T-helper 17 cell (primary cell): ENCODE data around the gene CDH2. TPM values are rescaled to one million over a fixed set of nuclear protein-coding genes. Genes with fewer than 3 reads are reported as not detected.

Experiments
- ATAC-seq: fragments of 150-1000 bp; cut with Tn5 transposase; 2 replicates; pipeline ENCODE4 v1.10.0; 2021; ENCODE audit warnings: mild to moderate bottlenecking, moderate library complexity
- DNase-seq, 3 donors: peaks; one replicate each; pipeline versions ENCODE4 v3.0.0 to v3.0.0-alpha.2; 2020 to 2021
- H3K9me3 ChIP-seq: one replicate; pipeline ENCODE4 v1.7.0; 2013; ENCODE audit warnings: low read length, mild to moderate bottlenecking; ENCODE audit not compliant: control insufficient read depth, poor library complexity, severe bottlenecking
- H3K27ac Mint-ChIP-seq: one replicate; pipeline ENCODE4 v1.8.0; 2022; ENCODE audit warnings: mild to moderate bottlenecking, moderate library complexity, mixed read lengths
- H3K27me3 Mint-ChIP-seq: one replicate; pipeline ENCODE4 v1.8.0; 2022; ENCODE audit warnings: mixed read lengths
- H3K36me3 Mint-ChIP-seq: one replicate; pipeline ENCODE4 v1.8.0; 2022; ENCODE audit warnings: low read depth, mixed read lengths
- H3K4me1 Mint-ChIP-seq: one replicate; pipeline ENCODE4 v1.8.0; 2022; ENCODE audit warnings: mild to moderate bottlenecking, mixed read lengths
- H3K4me3 Mint-ChIP-seq: one replicate; pipeline ENCODE4 v1.8.0; 2022; ENCODE audit warnings: mild to moderate bottlenecking, moderate library complexity, mixed read lengths
- total RNA-seq, 4 donors: library from RNA in 2 of 4; stranded (reverse) in 2 of 4; gene quantifications; one replicate each; pipeline ENCODE4 v1.2.3 and lab custom pipeline; 2022 to 2026

CDH2 gene
- total RNA-seq, 2 donors from 2014 or later = 0.37 to 0.55 TPM

DNA sequence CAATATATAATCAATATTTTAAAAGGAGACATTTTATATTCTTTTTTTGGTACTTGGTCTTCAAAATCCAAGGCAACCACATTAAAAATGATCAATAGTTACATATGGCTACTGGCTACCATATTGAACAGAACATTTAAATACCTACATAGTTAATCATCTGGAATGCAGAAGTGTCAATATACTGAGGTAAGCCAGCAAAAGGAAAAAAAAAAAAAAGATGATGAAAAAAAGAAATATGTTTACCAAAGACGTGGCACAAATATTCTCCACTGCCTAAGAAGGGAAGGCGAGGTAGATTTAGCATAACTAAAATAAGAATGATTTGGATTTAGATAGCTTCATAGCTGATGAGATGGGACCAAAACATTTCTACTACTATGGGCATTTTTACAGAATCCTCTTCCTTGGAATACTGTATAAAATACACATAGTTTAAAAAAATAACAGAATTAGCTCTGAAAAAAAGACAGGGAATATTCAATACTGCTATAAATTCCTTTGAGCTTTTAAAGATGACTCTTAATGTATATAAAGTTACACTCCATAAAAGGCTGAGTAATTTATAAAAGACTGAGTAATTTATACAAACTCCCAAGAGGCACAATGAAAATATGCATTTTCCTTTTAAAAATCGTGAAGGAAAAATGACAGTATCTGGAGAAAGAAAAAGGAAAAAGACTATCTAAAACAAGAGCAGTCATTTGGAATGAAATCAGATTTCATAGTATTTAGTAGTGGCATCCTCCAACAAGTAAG is 63.5 kb downstream of the CDH2 start:
- DNase-seq (no peak), ATAC-seq (no peak)
- H3K27ac Mint-ChIP-seq = no peak overlapping the region
- no peak overlapping the region for H3K4me3 Mint-ChIP-seq
- no peaks in the 10 kb centered on the region for H3K36me3 Mint-ChIP-seq
- no peaks in the 10 kb centered on the region for H3K4me1 Mint-ChIP-seq
- no peaks in the 10 kb centered on the region for H3K9me3 ChIP-seq
- no peaks in the 10 kb centered on the region for H3K27me3 Mint-ChIP-seq

DNA sequence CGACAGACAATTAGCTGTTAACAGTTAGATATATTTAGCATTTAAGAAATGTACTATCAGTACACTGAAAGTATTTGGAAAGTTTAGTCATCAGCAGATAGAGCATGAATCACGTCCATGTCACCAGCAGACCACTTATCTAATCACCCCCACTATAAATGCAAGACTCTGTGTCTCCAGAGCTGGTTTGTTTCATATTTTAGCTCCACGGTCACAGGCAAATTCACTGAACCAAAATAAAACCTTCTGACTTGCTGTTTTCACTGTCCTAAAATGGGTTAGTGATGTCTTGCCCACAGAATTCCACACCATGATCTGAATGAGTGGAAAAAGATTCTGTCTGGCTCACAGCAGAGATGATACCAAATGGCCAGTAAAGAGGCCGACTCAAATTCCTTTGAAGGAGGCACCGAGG is 64.9 kb downstream of the CDH2 start:
- DNase-seq (no peak), ATAC-seq (no peak)
- no peak overlapping the region for H3K4me3 Mint-ChIP-seq
- no peaks in the 10 kb centered on the region for H3K36me3 Mint-ChIP-seq
- no peaks in the 10 kb centered on the region for H3K9me3 ChIP-seq
- H3K27ac Mint-ChIP-seq = no peak overlapping the region
- no peaks in the 10 kb centered on the region for H3K4me1 Mint-ChIP-seq
- H3K27me3 Mint-ChIP-seq = no peaks in the 10 kb centered on the region

DNA sequence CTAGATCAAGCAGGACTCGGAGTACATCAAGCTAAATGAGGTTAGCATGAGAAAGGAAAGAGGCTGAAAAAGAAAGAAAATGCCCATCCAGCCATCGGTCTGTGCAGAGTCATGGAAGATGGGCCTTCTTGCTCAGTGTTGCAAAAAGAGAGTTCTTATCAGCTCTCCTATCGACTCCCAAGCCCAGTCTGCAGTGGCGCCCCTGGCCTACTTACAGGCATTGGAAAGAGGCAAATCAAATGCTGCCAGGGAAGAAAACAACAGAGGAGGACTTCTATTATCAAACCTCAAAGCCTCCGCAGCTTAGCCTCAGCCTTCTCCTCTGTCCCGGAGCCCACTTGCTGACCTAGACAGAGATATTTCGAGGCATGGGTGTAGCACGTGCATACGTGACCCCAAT is 66.0 kb downstream of the CDH2 start:
- H3K27me3 Mint-ChIP-seq = no peaks in the 10 kb centered on the region
- no peak for DNase-seq
- ATAC-seq = no peak
- no peaks in the 10 kb centered on the region for H3K36me3 Mint-ChIP-seq
- H3K4me3 Mint-ChIP-seq = no peak overlapping the region
- H3K4me1 Mint-ChIP-seq = no peaks in the 10 kb centered on the region
- no peak overlapping the region for H3K27ac Mint-ChIP-seq
- no peaks in the 10 kb centered on the region for H3K9me3 ChIP-seq

DNA sequence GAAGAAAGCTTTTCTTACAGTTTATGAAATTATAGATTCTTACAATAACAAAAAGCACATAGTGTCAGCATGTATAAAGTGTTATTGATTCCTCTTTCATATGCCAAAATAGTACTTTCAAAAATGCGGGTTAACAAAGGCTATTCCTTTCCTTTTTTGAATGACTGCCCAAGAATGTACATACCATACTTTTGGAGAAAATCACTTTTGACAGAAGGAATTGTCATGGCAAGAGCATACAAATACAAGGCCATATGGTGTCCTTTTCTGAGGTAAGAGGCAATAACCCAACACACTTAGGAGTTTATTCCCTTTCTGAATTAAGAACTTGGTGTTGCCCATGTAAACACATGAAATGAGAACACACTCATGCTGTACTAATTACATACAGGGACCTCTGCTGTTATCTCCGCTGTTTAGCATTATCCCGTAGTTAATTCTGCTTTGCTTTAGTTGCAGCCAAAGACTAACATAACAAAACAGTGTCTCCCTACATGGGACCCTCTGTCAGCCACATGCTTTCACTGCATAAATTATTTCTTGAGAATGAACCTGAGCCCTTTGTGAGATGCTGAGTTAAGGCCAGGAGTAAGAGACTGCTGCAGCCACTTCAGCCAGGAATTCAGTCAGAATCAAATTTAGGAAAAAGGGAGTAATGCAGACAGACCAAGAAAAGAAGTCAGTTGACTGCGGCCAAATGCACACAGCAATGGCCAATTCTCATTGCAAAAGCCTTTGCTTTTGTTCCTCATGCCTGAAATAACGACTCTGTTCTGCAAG is 67.0 kb downstream of the CDH2 start:
- Mint-ChIP-seq H3K27me3 (no peaks in the 10 kb centered on the region), H3K4me1 (no peaks in the 10 kb centered on the region), H3K4me3 (no peak overlapping the region), H3K27ac (no peak overlapping the region), H3K36me3 (no peaks in the 10 kb centered on the region)
- DNase-seq (no peak), ATAC-seq (no peak)
- no peaks in the 10 kb centered on the region for H3K9me3 ChIP-seq

DNA sequence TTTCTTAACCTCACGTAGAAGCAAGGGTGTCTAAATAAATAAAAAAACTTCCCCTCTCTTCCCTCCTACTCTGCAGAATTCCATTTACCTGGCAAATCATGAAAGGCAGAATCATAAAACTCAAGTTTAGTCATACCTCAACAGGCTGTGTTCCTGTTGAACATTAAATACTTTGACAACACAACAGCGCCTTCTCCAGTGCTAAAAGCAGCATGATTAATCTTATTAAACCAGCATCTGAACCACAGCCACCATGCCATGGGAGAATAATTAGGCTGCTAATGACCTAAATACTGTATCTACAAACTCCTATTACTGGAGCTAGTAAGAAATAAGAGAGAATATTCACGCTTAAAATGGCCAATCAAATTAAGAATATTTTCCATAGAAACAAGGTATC is 68.1 kb downstream of the CDH2 start:
- Mint-ChIP-seq H3K27ac (no peak overlapping the region), H3K4me1 (no peaks in the 10 kb centered on the region), H3K27me3 (no peaks in the 10 kb centered on the region), H3K4me3 (no peak overlapping the region), H3K36me3 (no peaks in the 10 kb centered on the region)
- DNase-seq (no peak), ATAC-seq (no peak)
- H3K9me3 ChIP-seq = no peaks in the 10 kb centered on the region

DNA sequence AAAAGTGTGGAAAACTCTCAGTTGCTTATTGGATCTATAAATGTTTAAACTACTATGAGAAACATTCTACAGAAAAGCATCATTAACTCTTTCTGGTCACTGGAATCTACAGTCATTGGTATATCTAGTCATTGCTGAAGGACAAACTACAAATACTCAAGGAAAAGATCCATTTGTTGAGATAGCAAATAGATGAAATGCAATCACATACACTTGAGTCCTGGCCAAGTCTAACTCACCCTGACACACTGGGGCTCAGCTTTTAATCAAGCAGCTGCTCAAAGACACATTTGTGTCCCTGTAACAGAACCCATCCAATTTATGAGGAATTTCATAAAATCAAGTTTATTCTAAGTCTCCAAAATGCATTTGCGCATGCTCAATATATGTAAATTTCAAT is 68.7 kb downstream of the CDH2 start:
- Mint-ChIP-seq H3K4me3 (no peak overlapping the region), H3K4me1 (no peaks in the 10 kb centered on the region)

DNA sequence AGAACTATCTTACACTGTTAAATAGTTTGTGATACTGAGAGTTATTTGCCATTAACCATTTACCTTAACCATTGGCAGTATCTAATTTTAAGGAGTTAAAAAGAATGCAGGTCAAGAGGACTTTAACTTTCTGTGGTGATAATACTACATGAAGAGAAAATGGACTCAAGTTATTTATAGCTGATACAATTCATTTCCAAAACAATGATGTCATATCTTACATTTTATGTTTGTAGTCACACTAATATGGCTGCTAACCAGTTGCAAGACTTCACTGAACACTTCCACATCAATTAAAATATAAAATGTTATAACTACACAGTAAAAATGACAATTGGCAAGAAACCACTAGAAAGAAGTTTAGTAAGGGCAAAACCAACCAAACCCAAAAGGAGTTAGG is 77.7 kb downstream of the CDH2 start:
- no peaks in the 10 kb centered on the region for H3K27me3 Mint-ChIP-seq
- H3K36me3 Mint-ChIP-seq = no peaks in the 10 kb centered on the region
- no peaks in the 10 kb centered on the region for H3K9me3 ChIP-seq
- ATAC-seq = no peak
- no peaks in the 10 kb centered on the region for H3K4me1 Mint-ChIP-seq
- H3K4me3 Mint-ChIP-seq = no peak overlapping the region
- no peak overlapping the region for H3K27ac Mint-ChIP-seq
- no peak for DNase-seq

More for the DNA sequence above, 68.7 kb downstream of the CDH2 start:
- Mint-ChIP-seq H3K27me3 (no peaks in the 10 kb centered on the region), H3K27ac (no peak overlapping the region), H3K36me3 (no peaks in the 10 kb centered on the region)
- DNase-seq = no peak
- ATAC-seq = no peak
- H3K9me3 ChIP-seq = no peaks in the 10 kb centered on the region

DNA sequence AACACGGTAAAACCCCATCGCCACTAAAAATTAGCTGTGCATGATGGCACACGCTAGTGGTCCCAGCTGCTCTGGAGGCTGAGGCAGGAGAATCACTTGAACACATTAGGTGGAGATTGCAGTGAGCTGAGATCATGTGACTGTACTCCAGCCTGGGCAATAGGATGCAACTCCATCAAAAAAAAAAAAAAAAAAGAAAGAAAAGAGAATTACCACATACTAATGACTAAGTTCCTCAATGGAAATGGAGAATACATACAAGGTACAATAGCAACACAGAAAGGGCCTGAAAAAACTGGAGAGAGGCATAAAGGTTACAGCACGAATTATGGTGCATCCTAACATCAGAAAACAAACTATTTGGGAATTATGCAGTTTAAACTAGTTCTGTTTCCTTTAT is 81.3 kb downstream of the CDH2 start:
- no peaks in the 10 kb centered on the region for H3K9me3 ChIP-seq
- Mint-ChIP-seq H3K27ac (no peak overlapping the region), H3K4me1 (no peaks in the 10 kb centered on the region), H3K36me3 (no peaks in the 10 kb centered on the region), H3K27me3 (no peaks in the 10 kb centered on the region), H3K4me3 (no peak overlapping the region)
- ATAC-seq (no peak), DNase-seq (no peak)

DNA sequence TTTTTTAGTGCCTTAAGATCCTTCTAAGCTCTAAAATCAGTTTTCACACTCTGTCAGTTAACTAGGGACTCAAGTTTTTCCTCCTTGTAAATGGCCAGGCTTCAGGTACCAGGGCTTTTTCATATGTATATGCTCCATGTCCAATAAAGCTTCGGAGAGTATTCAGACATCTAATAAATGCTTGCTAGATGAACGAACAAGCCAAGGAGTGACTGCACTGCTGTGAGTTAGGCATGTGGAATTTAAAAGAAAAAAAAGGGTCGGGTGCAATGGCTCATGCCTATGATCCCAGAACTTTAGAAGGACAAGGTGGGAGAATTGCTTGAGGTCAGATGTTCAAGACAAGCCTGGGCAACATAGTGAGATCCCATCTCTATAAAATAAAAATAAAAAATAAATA is 81.9 kb downstream of the CDH2 start:
- Mint-ChIP-seq H3K4me1 (no peaks in the 10 kb centered on the region), H3K27me3 (no peaks in the 10 kb centered on the region), H3K36me3 (no peaks in the 10 kb centered on the region), H3K4me3 (no peak overlapping the region), H3K27ac (no peak overlapping the region)
- DNase-seq (no peak), ATAC-seq (no peak)
- H3K9me3 ChIP-seq = no peaks in the 10 kb centered on the region

DNA sequence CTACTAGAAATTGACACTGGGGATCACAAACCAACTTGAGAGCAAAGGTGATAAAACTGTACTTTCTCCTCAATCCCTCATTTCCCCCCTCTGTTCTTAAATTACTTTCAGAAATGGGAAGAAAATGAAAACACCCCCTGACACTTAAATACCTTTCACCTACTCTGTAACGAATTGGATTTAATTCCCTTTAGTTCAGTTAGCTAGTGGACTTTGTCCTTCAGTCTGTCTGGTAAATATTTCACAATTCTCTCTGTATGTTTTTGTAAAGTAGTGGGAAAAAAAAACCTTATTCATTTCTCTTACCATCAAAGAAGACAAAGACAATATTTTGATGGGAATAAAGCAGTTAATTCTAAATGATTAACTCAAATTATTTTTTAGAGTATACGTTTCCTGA is 85.7 kb downstream of the CDH2 start:
- Mint-ChIP-seq H3K27me3 (no peaks in the 10 kb centered on the region), H3K4me3 (no peak overlapping the region), H3K27ac (no peak overlapping the region), H3K4me1 (no peaks in the 10 kb centered on the region), H3K36me3 (no peaks in the 10 kb centered on the region)
- no peak for DNase-seq
- no peak for ATAC-seq
- H3K9me3 ChIP-seq = no peaks in the 10 kb centered on the region

DNA sequence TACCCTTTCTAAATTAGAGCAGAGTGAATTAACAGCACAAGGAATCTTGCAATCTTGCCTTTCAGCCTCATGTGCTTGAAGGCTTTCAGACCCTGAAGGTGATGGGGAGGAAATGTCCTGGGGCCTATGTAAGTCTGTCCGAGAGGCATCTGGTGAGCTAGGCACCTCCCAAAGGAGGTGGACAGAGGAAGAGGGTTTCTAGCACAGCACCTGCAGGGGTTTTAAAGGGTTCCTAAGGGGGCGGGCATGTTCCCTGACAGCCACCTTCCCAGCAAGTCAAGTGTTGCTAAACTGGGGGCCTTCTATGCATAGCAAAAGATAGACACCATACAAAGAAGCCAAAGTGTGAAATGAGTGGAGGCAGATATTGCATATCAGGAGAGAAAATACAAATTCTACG is 88.5 kb downstream of the CDH2 start:
- H3K36me3 Mint-ChIP-seq = no peaks in the 10 kb centered on the region
- H3K4me1 Mint-ChIP-seq = no peaks in the 10 kb centered on the region
- no peak for DNase-seq
- no peak overlapping the region for H3K4me3 Mint-ChIP-seq
- no peaks in the 10 kb centered on the region for H3K9me3 ChIP-seq
- ATAC-seq = no peak
- H3K27ac Mint-ChIP-seq = no peak overlapping the region
- no peaks in the 10 kb centered on the region for H3K27me3 Mint-ChIP-seq

DNA sequence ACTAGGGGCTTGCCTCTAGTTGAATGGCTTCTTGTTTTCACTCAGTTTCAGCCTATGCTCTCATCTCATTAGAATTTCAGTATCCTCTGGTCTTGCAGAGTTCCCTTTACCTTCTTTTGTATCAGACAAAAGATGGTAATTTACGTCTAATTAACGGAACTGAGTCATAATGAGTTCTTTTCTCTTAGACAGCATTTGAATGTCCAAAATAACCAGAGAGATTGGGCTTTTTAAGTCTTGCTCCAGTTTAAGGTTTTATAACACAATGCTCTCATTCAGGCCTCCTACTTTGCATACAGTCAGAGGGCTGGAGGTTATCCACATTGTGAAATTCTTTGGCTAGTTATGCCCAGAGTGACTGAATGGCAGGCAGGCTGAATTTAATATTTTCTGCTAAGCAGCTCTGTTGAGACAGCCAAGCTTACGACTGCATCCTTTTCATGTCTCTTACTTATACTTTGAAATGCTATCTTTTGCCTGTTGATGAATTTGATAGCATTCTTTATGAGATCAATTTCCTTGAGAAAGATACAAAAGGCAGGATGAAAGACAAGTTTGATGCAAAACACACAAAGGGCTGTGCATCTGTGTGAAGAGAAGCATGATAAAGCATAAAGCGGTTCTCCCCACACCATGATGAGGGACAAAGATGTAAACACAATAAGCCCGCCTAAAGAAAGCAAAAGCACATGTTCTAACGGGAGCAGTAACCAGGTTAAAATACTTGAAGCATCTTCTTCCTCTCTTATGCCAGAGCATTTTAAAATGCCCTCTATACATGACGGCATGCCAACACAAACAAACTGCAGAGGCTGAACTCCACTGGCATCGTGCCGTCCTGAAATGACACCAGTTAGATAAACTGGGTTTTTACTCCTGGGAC is 90.0 kb downstream of the CDH2 start:
- no peak for ATAC-seq
- H3K9me3 ChIP-seq = no peaks in the 10 kb centered on the region
- Mint-ChIP-seq H3K36me3 (no peaks in the 10 kb centered on the region), H3K27me3 (no peaks in the 10 kb centered on the region), H3K4me3 (no peak overlapping the region), H3K27ac (no peak overlapping the region), H3K4me1 (no peaks in the 10 kb centered on the region)
- DNase-seq = no peak

DNA sequence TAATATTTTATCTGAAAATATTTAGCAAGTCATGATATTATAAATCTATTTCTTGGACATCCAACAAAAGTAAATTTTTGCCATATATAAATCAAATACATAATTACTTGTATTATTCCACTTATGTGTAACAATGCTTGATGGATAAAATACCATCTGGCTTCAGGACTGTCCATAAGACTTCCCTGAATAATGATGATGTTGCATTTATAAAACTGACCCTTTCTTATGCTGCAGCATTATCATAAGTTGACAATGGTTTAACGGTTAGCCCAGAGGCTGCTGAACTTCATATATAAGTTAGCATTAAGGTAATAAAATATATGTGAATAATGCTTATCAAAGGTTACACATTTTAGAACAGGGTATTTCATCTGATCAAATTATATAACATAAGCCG is 95.4 kb downstream of the CDH2 start:
- no peaks in the 10 kb centered on the region for H3K27me3 Mint-ChIP-seq
- H3K4me3 Mint-ChIP-seq = no peak overlapping the region
- no peaks in the 10 kb centered on the region for H3K9me3 ChIP-seq

More for the DNA sequence above, 95.4 kb downstream of the CDH2 start:
- Mint-ChIP-seq H3K4me1 (no peaks in the 10 kb centered on the region), H3K27ac (no peak overlapping the region), H3K36me3 (no peaks in the 10 kb centered on the region)
- ATAC-seq = no peak
- no peak for DNase-seq
